EH (cell line): ENCODE data around the gene EIF4A2.

ENCODE experiments used
- DNase-seq: peaks from one replicate; pipeline ENCODE4 v3.0.0-alpha.2; 2015; ENCODE audit warnings: low read depth

Gene EIF4A2

GRCh38 chr3:186821429-186822387 is 38.3 kb downstream of the EIF4A2 start:
- peak; percentile 90 for DNase-seq

GRCh38 chr3:186822388-186822759 is 39.0 kb downstream of the EIF4A2 start:
- DNase-seq = peak; percentile 18

- peak; percentile 43 for DNase-seq
Observed at GRCh38 chr3:186823386-186823785, 40.0 kb downstream of the EIF4A2 start.

GRCh38 chr3:186824430-186825139 is 41.2 kb downstream of the EIF4A2 start:
- DNase-seq = no peak

GRCh38 chr3:186825294-186825821 is 42.0 kb downstream of the EIF4A2 start:
- peak; percentile 71 for DNase-seq

- DNase-seq = no peak
Observed at GRCh38 chr3:186825872-186826409, 42.6 kb downstream of the EIF4A2 start.

GRCh38 chr3:186826410-186826975 is 43.1 kb downstream of the EIF4A2 start:
- no peak for DNase-seq

- peak; percentile 83 for DNase-seq
Observed at GRCh38 chr3:186826976-186827857, 43.8 kb downstream of the EIF4A2 start.

- no peak for DNase-seq
Observed at GRCh38 chr3:186828340-186828739, 45.0 kb downstream of the EIF4A2 start.

- no peak for DNase-seq
Observed at GRCh38 chr3:186831798-186832197, 48.4 kb downstream of the EIF4A2 start.

- DNase-seq = no peak
Observed at GRCh38 chr3:186832276-186832675, 48.9 kb downstream of the EIF4A2 start.
